Measurements from ENCODE around the gene FAM156A.
A peak's percentile ranks its signal among the peaks of the same experiment; 100 is the strongest.
"Not testable (repeated sequence)": the region's sequence is repeated elsewhere in the genome, so short reads cannot be mapped to it uniquely, and the experiment has no call there.

The FAM156A gene, protein sequence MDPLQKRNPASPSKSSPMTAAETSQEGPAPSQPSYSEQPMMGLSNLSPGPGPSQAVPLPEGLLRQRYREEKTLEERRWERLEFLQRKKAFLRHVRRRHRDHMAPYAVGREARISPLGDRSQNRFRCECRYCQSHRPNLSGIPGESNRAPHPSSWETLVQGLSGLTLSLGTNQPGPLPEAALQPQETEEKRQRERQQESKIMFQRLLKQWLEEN

DNA sequence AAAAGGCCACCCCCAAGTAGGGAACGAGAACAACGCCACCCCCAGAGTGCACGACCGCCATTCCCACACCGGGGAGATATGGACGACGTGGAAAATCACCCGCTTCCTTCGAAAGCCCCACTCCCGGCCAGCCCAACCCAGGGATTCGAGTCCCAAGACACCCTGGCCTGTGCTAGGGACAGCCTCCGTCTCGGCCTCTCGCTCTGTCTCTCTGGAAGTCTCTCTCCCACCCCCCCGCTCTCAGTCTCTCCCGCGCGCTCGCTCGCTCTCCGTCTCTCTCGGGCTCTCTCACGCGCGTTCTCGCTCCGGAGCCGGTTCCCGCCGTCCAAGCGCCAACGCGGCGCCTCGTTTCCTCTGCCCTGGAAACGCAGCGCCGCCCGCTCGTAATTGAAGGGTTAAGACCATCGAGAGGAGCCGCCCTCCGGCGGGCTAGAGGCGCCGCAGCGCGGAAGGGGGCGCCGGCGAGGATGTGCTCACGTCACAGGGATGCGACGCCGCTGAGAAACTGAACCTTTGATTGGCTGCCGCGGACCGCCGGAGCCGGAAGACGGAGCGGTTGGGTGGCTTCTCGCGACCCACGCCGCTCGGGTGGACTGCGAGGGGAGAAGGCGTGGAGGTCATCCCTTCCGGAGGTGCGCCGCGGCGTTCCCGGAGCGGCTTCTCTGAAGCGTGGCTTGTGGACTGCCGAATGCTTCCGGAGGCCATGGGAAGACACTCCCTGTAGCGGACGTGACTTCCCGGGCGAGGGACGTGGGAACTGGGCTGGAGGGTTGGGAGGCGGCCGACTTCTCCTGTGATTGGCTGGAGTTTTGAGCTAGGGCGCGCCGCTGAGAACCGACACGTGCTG is at the start of gene FAM156A:
TSS of gene FAM156A (minus strand) at position 406 of the 847 bp plus-strand sequence. CDS start 9,930 bp downstream, outside the sequence.
- DNase-seq, result not testable (repeated sequence)

DNA sequence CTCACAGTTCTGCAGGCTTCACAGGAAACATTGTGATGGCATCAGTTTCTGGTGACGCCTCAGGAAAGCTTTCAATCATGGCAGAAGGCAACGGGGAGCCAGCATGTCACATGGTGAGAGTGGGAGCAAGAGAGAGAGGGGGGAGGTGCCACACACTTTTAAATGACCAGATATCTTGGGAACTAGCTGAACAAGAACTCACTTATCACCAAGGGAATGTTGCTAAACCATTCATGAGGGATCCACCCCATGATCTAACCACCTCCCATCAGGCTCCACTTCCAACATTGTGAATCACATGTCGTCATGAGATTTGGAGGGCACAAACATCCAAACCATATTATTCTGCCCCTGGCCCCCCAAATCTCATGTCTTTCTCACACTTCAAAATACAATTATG is 47.0 kb upstream of the FAM156A start:
- DNase-seq, result no peak

DNA sequence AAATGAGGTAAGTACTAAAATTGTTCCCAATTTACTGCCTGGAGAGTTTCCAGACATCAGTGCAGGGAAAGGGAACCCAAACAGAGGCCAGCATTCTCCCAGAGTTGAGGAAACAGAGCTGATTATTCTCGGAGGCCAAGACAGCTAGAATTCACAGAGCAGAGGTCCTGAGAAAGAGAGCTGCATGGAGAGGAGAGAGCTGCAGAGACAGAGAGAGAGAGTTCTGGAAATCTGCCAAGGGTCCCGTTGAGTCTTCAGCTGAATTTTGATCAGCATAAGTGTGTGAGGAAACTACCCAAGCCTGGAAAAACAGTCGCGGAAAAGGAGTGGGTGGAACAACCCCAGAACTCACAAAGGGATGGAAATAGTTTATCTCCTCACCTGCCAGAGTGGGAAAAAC is 46.5 kb upstream of the FAM156A start:
- no peak for DNase-seq

DNA sequence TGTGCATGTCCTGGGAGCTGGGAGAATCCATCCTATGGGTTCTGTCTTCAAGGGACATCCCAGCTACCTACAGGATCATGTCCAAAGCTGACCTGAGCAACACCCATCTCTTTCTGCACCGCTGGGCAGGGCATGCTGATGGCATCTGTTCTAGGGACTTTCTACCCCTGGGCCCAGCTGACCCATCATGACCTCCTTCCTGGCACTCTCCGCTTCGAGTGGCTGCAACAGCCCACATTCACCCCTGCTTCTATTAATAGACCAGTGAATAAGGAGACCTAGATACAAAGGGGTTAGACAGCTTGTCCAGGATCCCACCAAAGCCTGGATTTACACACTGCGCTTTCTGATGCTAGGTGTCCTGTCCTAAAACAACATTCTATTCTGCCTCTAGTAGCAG is 45.7 kb upstream of the FAM156A start:
- no peak for DNase-seq

DNA sequence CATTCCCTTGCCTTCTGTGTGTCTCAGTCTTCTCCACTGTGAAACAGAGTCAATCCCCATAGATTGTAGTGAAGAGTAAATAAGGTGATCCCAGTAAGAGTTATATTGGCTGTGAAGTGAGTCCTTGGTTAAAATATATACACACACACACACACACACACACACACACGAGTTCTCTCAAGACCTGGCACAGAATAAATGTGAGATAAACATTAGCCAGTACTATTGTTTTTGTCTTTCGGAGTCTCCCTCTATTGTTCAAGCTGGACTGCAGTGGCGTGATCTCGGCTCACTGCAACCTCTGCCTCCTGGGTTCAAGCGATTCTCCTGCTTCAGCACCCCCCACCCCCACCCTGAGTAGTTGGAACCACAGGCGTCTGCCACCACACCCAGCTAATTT is 44.8 kb upstream of the FAM156A start:
- DNase-seq, result no peak

DNA sequence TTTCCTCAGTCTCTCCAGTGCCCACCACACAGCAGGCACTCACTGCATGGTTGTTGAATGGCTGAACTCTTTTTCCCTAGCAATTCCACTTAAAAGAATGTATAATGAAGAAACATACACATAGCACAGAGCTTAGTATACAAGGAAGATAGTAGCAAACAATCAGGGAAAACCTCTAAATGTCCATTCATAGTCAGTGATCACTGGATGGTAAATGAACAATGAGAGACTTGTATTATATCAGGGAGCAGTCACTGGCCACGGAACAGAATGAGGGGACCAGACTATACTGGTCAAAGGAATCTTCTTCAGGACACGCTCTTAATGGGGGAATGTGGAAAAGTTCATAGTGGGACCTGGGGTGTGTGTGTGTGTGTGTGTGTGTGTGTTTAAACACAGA is 43.6 kb upstream of the FAM156A start:
- no peak for DNase-seq

DNA sequence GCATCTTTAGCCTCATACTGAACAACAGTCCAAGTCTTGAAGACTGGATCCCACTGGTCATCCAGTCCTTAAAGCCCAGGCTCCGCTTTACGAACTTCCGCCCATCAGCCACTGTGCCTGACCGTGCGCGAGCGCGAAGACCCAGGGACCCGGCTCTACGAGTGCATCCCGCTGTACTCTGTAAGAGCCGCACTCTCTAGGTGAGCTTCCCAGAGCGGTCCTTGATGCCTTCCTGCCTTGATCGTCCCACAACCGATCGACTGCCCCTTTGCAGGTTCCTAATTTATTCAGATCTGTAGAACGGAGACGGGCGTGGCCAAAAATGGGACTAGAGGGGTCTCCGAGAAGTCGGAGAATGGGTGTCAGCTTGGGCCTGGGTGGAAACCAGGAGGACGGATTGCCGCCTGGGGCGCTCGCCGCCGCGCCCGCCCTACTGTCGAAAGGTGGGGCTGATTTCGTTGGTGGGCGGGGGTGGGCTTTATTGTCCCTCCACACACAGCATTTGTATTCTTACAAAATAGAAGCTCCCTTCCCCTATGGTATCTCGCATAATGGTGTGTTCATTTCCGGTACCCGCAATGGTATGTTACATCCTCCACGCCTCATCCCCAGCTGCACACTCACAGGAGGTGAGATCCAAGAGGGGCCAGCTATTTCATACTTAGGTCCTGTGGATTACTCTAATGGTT is 42.3 kb upstream of the FAM156A start:
- DNase-seq, result peak; percentile 56

DNA sequence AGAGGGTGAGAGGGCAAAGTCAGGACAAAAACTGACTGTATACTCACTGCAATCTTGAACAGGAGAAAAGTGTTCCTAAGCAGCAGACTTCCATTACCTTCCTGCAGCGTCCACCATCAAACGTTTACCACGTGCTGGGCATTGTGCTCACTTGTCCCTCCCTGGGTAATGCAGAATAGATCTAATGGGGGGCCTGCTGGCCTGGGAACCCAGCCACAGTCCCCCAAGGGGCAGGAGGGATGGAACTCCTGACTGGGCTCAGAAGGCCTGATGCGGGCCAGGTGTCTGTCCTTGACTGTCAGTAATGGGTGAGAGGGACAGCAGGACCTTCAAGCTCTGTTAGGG is 37.6 kb upstream of the FAM156A start:
- no peak for DNase-seq

DNA sequence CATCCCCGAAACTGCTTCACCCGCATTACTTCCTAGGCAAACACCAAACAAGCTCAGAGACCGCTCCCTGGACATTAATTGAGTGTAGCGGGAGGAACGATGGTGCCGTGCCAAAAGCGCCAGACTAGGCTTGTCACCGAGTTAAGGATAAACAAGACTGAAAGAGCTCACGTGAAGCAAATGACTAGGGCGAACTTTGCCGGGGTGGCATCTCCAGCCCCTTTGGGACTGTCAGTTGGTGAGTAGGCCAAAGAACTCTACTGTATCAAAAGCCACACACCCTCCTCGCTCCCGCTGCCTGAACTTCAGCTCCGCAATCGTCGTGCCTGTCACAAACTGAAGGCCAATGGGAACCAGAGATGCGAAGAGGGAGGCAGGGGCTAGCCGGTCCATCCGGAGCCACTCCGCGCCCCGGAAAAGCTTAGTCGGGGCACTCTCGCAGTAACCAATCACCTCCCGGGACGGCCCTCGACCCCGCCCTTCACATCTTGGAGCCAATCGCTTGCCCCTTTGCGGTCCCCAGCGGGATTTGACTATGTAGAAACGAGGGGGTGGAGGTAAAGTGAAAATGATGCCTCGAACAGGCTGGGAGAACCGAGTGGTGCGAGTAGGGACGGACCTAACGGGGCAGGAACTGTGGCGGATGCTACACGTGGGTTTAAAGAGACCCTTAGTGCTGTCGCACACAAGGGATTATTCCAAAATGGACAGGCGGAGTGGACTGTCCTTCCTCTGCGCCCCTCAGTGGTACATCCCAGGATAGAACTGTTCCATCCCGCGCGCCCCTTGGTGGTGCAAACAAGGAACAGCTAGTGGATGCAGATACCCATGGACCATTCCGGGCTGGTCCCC is 37.0 kb upstream of the FAM156A start:
- DNase-seq, result peak; percentile 87

DNA sequence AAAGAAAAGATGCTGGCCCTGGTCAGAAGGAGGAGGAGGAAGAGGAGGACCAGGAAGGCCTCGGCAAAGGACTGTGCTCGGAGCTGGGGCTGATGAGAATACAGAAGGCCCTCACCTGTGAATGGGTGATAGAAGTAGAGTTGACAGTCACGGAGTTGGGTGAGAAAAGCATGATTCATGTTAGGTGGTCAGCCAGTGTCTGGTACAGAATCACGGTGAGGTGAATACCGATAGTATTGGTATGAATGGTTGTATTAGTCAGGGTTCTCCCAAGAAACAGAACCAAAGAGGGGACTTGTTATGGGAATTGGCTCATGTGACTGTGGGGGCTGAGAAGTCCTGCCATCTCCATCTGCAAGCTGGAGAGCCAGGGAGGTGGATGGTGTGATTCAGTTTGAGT is 32.5 kb upstream of the FAM156A start:
- no peak for DNase-seq

DNA sequence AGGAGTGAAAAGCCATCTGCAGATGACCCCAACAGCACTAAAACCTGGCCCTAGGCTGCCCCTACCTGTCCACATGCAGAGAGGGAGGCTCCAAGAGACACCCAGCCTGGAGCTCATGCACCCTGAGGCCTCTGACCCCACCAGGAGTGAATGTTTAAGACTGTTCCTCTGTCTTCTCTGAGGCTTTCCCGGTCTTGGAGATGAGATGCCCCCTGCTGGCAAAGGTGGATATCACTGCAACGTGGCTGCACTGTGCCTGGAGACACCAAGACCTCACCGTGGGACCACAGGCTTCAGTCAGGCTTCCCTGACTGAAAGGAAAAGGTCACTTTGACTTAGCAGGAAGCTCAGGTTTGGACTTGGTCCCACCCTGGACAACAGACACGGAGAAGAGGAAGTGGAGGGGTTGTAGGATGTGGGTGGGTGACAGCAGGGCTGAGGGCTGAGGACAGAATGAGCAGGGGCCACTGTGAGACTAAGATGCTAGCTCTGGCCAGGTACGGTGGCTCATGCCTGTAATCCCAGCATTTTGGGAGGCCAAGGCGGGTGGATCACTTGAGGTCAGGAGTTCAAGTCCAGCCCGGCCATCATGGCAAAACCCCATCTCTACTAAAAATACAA is 31.8 kb upstream of the FAM156A start:
- peak; percentile 67 for DNase-seq

DNA sequence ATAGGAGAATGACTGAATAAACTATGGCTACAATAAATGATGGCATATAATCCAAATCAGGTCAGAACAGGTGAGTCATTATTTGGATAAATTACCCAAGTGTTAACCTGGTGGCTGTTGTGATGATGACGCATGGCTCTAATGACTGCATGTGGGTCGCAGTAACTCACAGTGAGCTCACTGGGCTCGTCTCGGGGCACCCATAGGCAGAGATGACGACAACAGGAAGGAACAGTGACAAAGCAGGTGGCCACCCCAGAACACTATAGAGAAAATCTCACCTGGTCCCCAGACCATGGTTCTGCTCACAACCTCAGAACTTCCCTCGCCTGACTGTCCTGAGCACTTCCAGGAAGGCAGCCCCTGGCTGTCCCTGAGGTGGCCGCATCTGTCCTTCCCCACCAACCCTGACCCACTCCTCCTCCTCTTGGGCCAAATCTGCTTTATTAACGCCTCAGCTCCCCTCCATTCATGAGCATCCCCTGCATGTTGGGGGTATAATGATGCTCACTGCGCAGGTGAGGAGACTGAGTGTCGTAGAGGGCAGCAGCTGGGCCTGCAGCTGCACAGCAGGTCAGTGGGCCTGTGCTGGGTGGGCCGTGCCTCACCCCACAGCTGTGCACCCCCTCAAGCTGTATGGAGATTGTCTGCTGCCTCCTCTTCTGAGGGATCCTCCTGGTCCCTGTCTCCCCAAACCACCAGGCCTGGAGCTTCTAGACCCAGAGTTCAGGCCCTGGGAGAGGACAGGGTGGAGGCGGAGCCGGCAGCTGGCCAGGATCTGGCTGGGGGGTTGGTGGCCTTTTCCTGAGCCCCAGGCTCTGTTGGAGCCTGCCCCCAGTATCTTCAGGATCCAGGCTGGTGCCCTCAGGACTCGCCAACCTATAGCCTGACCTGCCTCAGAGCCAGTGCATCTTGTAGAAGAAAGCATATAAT is 30.9 kb upstream of the FAM156A start:
- DNase-seq, result no peak

DNA sequence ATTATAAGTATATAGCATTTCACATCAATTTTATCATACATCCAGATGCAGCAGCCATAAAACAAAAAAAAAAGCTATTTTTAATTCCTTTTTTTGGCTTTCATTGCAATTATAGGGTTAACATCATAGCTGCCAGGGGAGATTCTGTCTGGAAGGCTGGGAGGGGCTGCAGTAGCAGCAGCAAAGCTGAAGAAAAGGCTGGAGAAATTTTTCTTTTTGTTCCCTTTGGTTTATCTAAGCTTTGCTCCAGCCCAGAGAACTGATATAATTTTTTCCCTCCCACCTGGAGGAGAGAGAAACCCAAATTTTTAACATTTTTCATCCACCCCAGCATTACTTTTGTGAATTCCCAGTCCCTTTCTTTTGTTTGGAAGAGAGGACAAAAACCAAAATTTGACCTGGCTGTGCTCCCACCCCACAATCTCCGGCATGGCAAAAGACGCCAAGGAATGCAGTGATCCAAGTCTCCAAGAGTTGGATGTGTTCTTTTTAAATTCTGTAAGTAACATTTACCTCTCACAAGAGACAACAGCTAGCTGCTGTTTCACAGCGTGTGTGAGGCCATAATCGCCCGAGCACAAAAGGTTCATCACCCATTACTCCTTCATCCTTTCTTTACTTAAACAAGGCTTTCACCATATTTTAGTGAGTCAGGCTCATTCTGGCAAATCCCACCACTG is 25.1 kb upstream of the FAM156A start:
- no peak for DNase-seq

DNA sequence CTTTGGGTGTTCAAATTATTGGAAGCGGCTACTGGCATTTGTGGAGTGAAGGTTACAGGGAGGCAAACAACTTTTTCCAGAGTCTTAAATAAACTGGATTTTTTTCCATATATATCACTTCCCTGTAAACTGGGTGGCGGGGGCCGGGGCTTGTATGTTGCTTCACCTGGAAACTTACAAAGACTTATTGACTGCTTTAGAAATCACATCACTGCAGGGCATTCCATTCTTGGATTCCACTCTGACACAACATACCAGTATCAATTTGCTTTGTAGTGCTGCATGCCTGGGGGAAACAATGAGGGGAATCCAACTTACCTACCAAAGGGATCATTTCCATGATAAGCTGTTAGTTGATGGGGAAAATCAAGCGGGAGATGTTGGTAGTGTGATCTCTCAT is 21.7 kb upstream of the FAM156A start:
- no peak for DNase-seq

DNA sequence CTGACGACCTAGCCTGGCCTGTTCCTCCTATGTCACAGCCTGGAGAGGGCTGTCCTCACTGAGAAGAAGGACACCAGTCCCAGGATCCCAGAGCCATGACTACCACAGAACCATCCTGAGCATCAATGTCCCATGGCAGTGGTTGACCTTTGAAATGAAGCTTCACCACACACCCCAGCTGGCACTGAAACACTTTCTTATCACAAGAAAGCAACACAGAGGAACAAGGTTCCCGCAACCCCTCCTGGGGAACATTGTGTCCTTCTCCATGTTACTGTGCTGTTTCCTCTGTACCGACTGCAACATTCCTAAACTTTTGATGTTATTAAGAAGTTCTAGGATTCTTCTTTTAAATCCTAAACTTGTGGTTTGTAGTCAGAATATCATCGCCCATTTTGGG is 21.2 kb upstream of the FAM156A start:
- no peak for DNase-seq

DNA sequence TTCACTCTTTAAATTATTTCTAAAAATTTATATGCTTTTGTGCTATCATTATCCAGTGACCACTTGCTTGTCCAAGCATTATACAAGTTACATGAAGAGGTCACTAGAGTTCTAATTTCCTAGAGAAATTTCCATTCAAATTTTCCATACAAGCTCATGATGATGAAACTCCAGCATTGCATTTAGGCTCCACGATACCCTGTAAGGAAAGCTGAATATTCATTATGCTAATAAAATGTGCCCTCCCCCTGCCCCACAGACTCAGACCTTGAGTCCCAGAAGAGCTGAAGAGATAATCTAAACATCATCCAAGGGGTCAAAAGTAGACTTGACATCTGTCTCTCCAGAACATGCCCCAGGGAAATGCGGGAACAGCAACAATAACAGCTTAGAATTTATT is 19.6 kb upstream of the FAM156A start:
- DNase-seq, result no peak

DNA sequence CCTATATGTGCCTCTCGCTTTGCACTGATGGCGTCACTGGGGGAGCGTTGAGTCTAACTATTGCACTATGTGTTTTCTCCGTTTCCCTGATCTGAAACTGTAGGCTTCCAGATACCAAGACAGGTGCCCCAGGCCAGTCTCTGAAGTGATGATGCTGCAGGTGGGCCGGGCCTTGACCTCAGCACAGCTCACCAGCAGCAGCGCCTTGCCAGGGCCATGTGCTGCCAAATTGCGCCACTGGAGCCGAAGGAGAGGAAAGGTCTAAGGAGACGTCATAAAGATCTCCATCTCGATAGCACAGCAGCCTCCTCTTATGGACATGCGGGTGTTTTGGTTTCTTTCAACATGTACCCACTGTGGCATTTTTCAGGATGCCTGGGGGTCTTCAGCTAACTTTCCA is 17.3 kb upstream of the FAM156A start:
- not testable (repeated sequence) for DNase-seq

DNA sequence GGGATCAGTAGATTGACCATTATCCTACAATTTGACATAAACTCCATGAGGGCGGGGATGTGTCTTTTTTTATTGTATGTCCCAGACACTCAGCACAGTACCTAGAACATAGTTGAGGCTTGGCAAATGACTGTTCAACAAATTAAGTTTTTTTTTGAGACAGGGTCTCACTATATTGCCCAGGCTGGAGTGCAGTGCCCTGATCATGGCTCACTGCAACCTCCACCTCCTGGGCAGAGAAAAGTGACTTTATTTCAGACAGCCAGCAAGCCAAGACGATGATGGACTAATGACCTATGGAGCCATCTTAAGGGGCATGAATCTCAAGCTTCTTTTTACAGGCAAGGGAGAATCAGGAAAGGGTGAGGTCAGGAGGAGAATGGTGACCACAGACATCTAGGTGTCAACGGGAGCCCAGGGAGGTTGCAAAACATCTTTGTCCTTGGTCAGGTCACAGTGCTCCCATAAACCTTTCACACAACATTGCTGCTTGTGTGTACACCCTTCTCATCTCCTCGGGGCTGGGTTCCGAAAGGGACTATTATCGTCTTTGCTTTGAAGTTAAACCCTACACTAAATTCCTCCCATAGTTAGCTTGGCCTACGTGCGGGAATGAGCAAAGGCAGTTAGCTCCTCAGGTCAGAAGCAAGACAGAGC is 16.1 kb upstream of the FAM156A start:
- not testable (repeated sequence) for DNase-seq

DNA sequence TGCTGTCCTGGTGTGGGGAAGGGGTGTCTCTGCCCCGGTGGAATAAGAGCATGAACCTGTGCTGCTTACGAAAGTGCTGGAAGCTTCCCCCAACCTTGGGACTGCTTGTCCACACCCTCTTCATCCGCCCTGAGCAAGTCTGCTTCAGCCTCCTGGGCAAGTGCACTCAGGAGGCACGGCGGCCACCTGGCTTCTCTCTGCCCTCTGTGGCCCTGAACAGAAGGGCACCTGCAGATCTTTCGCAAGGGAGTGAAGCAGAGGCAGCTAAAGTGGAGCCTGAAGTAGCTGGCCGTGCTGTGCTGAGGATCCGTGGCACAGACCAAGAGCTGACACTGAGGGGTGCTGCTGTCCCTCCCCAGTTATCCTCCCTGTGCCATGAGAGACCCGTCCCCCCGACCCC is 9.6 kb upstream of the FAM156A start:
- DNase-seq, result not testable (repeated sequence)

Data from activated CD8-positive, alpha-beta memory T cell treated with anti-CD3 and anti-CD28 coated beads, Interleukin-2, amount 50 U/mL, for 48 hours (primary cell).